ENCODE results near the gene CLNK. TPM values are rescaled to one million over a fixed set of nuclear protein-coding genes. Genes with fewer than 3 reads are reported as not detected.
A peak's percentile ranks its signal among the peaks of the same experiment; 100 is the strongest.

CLNK gene
- polyA plus RNA-seq, 4 donors = 0.04 to 0.31 TPM; not detected in 2

DNA sequence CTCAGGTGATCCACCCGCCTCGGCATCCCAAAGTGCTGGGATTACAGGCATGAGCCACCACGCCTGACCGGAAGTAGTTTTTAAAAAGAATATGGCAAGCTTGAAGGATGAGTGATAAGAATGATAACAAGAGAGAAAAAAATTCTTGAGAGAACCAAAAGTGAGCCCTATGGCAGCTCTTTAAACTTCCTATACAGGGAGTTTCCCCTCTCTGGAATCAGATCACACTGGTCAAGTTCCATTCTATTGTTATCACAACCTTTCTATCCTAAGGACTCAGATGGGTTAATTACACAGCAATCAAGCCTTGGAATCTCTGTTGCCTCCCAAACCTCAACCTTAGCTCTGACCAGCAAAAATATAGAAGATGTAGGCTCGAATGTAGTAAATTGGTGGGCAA lies 193.6 kb downstream of the CLNK start:
- Histone ChIP-seq H3K9me3 (ENCODE audit: control insufficient read depth in 2 of 2, insufficient read depth in 1 of 2, low read depth in 1 of 2, low read length in 1 of 2) (no peaks in the 10 kb centered on the region), H3K4me3 (ENCODE audit: low read depth in 1 of 3, low read length in 3 of 3) (no peak overlapping the region), H3K4me1 (ENCODE audit: control insufficient read depth in 3 of 3, insufficient read depth in 2 of 3, low read depth in 1 of 3, low read length in 2 of 3) (no peaks in the 10 kb centered on the region), H3K27ac (ENCODE audit: low read depth in 1 of 3, low read length in 2 of 3) (no peak overlapping the region), H3K27me3 (ENCODE audit: control insufficient read depth in 3 of 3, insufficient read depth in 3 of 3, low read length in 3 of 3) (peaks cover 0 to 7% (median 0%) of the 10 kb centered on the region in 3 donors), H3K36me3 (ENCODE audit: control insufficient read depth in 3 of 3, insufficient read depth in 2 of 3, low read depth in 1 of 3, low read length in 3 of 3) (no peaks in the 10 kb centered on the region)
- no peak for FAIRE-seq
- no peak for DNase-seq
- WGBS, 3 donors = 81 to 86% (median 83%) methylated on average over 5 of the region's 5 CpGs

DNA sequence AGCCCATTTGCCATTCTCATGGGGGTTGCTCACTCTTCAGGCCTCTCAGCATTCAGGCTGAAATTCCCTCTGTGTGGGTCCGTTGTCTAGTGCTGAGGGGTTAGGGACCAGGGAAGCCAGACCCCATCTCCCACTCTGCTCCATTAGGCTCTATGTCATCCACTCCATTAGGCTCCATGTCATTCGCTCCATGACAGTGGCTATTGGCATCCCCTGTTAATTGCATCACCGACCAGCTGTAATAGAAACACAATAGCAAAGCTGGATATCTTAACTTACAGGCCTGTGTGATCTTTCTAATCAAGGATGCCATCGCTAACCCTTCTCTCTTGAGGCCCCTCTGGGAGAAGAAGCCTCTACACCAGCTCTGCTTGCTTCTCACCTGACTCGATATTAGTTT lies 201.7 kb downstream of the CLNK start:
- 74 to 77% (median 76%) methylated on average over 5 of the region's 5 CpGs for WGBS, 3 donors
- DNase-seq (no peak), FAIRE-seq (no peak)
- Histone ChIP-seq H3K4me1 (ENCODE audit: control insufficient read depth in 3 of 3, insufficient read depth in 2 of 3, low read depth in 1 of 3, low read length in 2 of 3) (no peaks in the 10 kb centered on the region), H3K9me3 (ENCODE audit: control insufficient read depth in 2 of 2, insufficient read depth in 1 of 2, low read depth in 1 of 2, low read length in 1 of 2) (no peaks in the 10 kb centered on the region), H3K27ac (ENCODE audit: low read depth in 1 of 3, low read length in 2 of 3) (no peak overlapping the region), H3K36me3 (ENCODE audit: control insufficient read depth in 3 of 3, insufficient read depth in 2 of 3, low read depth in 1 of 3, low read length in 3 of 3) (no peaks in the 10 kb centered on the region), H3K27me3 (ENCODE audit: control insufficient read depth in 3 of 3, insufficient read depth in 3 of 3, low read length in 3 of 3) (no peaks in the 10 kb centered on the region), H3K4me3 (ENCODE audit: low read depth in 1 of 3, low read length in 3 of 3) (no peak overlapping the region)

- Histone ChIP-seq H3K9me3 (ENCODE audit: control insufficient read depth in 2 of 2, insufficient read depth in 1 of 2, low read depth in 1 of 2, low read length in 1 of 2) (no peaks in the 10 kb centered on the region), H3K27me3 (ENCODE audit: control insufficient read depth in 3 of 3, insufficient read depth in 3 of 3, low read length in 3 of 3) (no peaks in the 10 kb centered on the region), H3K4me3 (ENCODE audit: low read depth in 1 of 3, low read length in 3 of 3) (no peak overlapping the region), H3K27ac (ENCODE audit: low read depth in 1 of 3, low read length in 2 of 3) (no peak overlapping the region), H3K36me3 (ENCODE audit: control insufficient read depth in 3 of 3, insufficient read depth in 2 of 3, low read depth in 1 of 3, low read length in 3 of 3) (no peaks in the 10 kb centered on the region), H3K4me1 (ENCODE audit: control insufficient read depth in 3 of 3, insufficient read depth in 2 of 3, low read depth in 1 of 3, low read length in 2 of 3) (no peaks in the 10 kb centered on the region)
- DNase-seq = no peak
- FAIRE-seq = no peak
- 82 to 91% (median 87%) methylated on average over 5 of the region's 5 CpGs for WGBS, 3 donors
Measured at GRCh38 chr4:10480616-10481015, 204.0 kb downstream of the CLNK start.

- Histone ChIP-seq H3K27ac (ENCODE audit: low read depth in 1 of 3, low read length in 2 of 3) (no peak overlapping the region), H3K27me3 (ENCODE audit: control insufficient read depth in 3 of 3, insufficient read depth in 3 of 3, low read length in 3 of 3) (no peaks in the 10 kb centered on the region), H3K36me3 (ENCODE audit: control insufficient read depth in 3 of 3, insufficient read depth in 2 of 3, low read depth in 1 of 3, low read length in 3 of 3) (no peaks in the 10 kb centered on the region), H3K4me1 (ENCODE audit: control insufficient read depth in 3 of 3, insufficient read depth in 2 of 3, low read depth in 1 of 3, low read length in 2 of 3) (no peaks in the 10 kb centered on the region), H3K4me3 (ENCODE audit: low read depth in 1 of 3, low read length in 3 of 3) (no peak overlapping the region), H3K9me3 (ENCODE audit: control insufficient read depth in 2 of 2, insufficient read depth in 1 of 2, low read depth in 1 of 2, low read length in 1 of 2) (no peaks in the 10 kb centered on the region)
- FAIRE-seq (no peak), DNase-seq (no peak)
Measured at GRCh38 chr4:10478621-10479020, 205.9 kb downstream of the CLNK start.

GRCh38 chr4:10470505-10470904 lies 214.1 kb downstream of the CLNK start:
- 75 to 83% (median 76%) methylated on average over 5 of the region's 5 CpGs for WGBS, 3 donors
- H3K27me3 ChIP-seq (ENCODE audit: control insufficient read depth in 3 of 3, insufficient read depth in 3 of 3, low read length in 3 of 3) = no peaks in the 10 kb centered on the region
- H3K36me3 ChIP-seq (ENCODE audit: control insufficient read depth in 3 of 3, insufficient read depth in 2 of 3, low read depth in 1 of 3, low read length in 3 of 3) = no peaks in the 10 kb centered on the region
- H3K27ac ChIP-seq (ENCODE audit: low read depth in 1 of 3, low read length in 2 of 3) = no peak overlapping the region
- H3K4me1 ChIP-seq (ENCODE audit: control insufficient read depth in 3 of 3, insufficient read depth in 2 of 3, low read depth in 1 of 3, low read length in 2 of 3) = no peaks in the 10 kb centered on the region
- FAIRE-seq = no peak
- no peaks in the 10 kb centered on the region for H3K9me3 ChIP-seq (ENCODE audit: control insufficient read depth in 2 of 2, insufficient read depth in 1 of 2, low read depth in 1 of 2, low read length in 1 of 2)
- H3K4me3 ChIP-seq (ENCODE audit: low read depth in 1 of 3, low read length in 3 of 3) = no peak overlapping the region
- DNase-seq = no peak

DNA sequence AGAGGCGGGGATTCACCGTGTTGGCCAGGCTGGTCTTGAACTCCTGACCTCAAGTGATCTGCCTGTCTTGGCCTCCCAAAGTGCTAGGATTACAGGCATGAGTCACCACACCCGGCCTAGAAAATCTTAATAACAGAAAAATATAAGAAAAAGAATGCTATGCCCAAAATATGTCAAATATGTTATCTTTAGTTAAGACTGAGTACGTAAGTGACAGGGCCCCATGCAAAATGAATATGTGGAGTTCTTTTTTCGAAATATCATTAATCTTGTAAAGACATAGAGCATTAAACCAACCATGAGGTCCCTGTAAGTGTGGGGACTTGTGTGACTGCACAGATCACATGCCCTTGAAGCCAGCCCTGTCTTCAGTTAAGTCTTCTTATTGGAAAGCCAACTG lies 218.4 kb downstream of the CLNK start:
- no peaks in the 10 kb centered on the region for H3K36me3 ChIP-seq (ENCODE audit: control insufficient read depth in 3 of 3, insufficient read depth in 2 of 3, low read depth in 1 of 3, low read length in 3 of 3)
- peaks cover 0 to 4% of the 10 kb centered on the region in 2 donors for H3K9me3 ChIP-seq (ENCODE audit: control insufficient read depth in 2 of 2, insufficient read depth in 1 of 2, low read depth in 1 of 2, low read length in 1 of 2)
- FAIRE-seq (no peak), DNase-seq (no peak)
- peaks cover 0 to 17% (median 11%) of the 10 kb centered on the region in 3 donors for H3K27me3 ChIP-seq (ENCODE audit: control insufficient read depth in 3 of 3, insufficient read depth in 3 of 3, low read length in 3 of 3)
- WGBS, 3 donors = 88 to 92% (median 91%) methylated on average over 5 of the region's 5 CpGs
- H3K4me1 ChIP-seq (ENCODE audit: control insufficient read depth in 3 of 3, insufficient read depth in 2 of 3, low read depth in 1 of 3, low read length in 2 of 3) = peaks cover 0 to 5% (median 0%) of the 10 kb centered on the region in 3 donors
- H3K4me3 ChIP-seq (ENCODE audit: low read depth in 1 of 3, low read length in 3 of 3) = no peak overlapping the region
- no peak overlapping the region for H3K27ac ChIP-seq (ENCODE audit: low read depth in 1 of 3, low read length in 2 of 3)

GRCh38 chr4:10462876-10463275 lies 221.7 kb downstream of the CLNK start:
- H3K36me3 ChIP-seq (ENCODE audit: control insufficient read depth in 3 of 3, insufficient read depth in 2 of 3, low read depth in 1 of 3, low read length in 3 of 3) = no peaks in the 10 kb centered on the region
- no peak overlapping the region for H3K4me3 ChIP-seq (ENCODE audit: low read depth in 1 of 3, low read length in 3 of 3)
- DNase-seq (no peak), FAIRE-seq (no peak)
- 88 to 95% (median 94%) methylated on average over 4 of the region's 4 CpGs for WGBS, 3 donors
- H3K9me3 ChIP-seq (ENCODE audit: control insufficient read depth in 2 of 2, insufficient read depth in 1 of 2, low read depth in 1 of 2, low read length in 1 of 2) = peaks cover 0 to 9% of the 10 kb centered on the region in 2 donors
- peaks cover 0 to 12% (median 0%) of the 10 kb centered on the region in 3 donors for H3K4me1 ChIP-seq (ENCODE audit: control insufficient read depth in 3 of 3, insufficient read depth in 2 of 3, low read depth in 1 of 3, low read length in 2 of 3)
- no peak overlapping the region for H3K27ac ChIP-seq (ENCODE audit: low read depth in 1 of 3, low read length in 2 of 3)
- peaks cover 0 to 33% (median 11%) of the 10 kb centered on the region in 3 donors for H3K27me3 ChIP-seq (ENCODE audit: control insufficient read depth in 3 of 3, insufficient read depth in 3 of 3, low read length in 3 of 3)

DNA sequence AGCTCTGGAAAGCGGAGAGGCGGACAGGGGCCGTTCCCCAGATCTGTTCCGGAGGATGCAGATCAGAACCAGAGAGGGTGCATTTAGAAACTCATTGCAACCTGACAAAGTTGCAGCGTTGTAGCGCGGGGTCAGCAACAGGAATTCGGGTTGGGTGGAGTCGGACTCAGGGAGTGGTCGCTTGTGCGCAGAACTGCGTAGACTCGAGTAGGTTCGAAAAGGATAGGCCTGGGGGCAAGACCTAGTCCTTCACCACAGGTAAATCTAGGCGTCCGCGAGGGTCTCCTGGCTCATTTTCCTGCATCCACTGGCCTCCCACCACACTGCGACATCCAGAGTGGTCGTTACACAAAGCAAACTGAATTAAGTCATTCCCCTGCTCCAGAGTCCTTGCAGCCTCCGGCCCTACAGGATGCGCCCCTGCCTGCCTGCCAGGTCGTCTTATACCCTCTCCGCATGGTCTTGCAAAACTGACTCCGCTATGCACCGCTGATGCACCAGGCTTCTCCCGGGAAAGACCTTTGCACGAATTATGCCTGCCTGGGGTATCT lies 222.6 kb downstream of the CLNK start:
- Histone ChIP-seq H3K4me3 (ENCODE audit: low read depth in 1 of 3, low read length in 3 of 3) (peak overlapping the region in 1 of 3 donors; percentile 21), H3K36me3 (ENCODE audit: control insufficient read depth in 3 of 3, insufficient read depth in 2 of 3, low read depth in 1 of 3, low read length in 3 of 3) (no peaks in the 10 kb centered on the region), H3K27me3 (ENCODE audit: control insufficient read depth in 3 of 3, insufficient read depth in 3 of 3, low read length in 3 of 3) (peaks cover 0 to 39% (median 11%) of the 10 kb centered on the region in 3 donors), H3K27ac (ENCODE audit: low read depth in 1 of 3, low read length in 2 of 3) (no peak overlapping the region), H3K9me3 (ENCODE audit: control insufficient read depth in 2 of 2, insufficient read depth in 1 of 2, low read depth in 1 of 2, low read length in 1 of 2) (peaks cover 0 to 15% of the 10 kb centered on the region in 2 donors), H3K4me1 (ENCODE audit: control insufficient read depth in 3 of 3, insufficient read depth in 2 of 3, low read depth in 1 of 3, low read length in 2 of 3) (peaks cover 0 to 18% (median 0%) of the 10 kb centered on the region in 3 donors)
- FAIRE-seq = no peak
- 40 to 62% (median 62%) methylated on average over 27 of the region's 27 CpGs for WGBS, 3 donors
- DNase-seq = no peak
